GM20431 (cell line): Measurements from ENCODE around the gene APOBEC3B.
"Not testable (repeated sequence)": the region's sequence is repeated elsewhere in the genome, so short reads cannot be mapped to it uniquely, and the experiment has no call there.

Source experiments
- in situ Hi-C: fragments of 300-500 bp; cut with MseI, MboI; formaldehyde crosslinking; loops from one replicate; pipeline ENCODE4 v1.15.0; 2020; ENCODE audit warnings: low sequenced_read_pairs; ENCODE audit not compliant: unreplicated experiment

The APOBEC3B gene

GRCh38 chr22:38986629-38987028, 4.5 kb downstream of the APOBEC3B start:
- in situ Hi-C loops = no loop called here

DNA sequence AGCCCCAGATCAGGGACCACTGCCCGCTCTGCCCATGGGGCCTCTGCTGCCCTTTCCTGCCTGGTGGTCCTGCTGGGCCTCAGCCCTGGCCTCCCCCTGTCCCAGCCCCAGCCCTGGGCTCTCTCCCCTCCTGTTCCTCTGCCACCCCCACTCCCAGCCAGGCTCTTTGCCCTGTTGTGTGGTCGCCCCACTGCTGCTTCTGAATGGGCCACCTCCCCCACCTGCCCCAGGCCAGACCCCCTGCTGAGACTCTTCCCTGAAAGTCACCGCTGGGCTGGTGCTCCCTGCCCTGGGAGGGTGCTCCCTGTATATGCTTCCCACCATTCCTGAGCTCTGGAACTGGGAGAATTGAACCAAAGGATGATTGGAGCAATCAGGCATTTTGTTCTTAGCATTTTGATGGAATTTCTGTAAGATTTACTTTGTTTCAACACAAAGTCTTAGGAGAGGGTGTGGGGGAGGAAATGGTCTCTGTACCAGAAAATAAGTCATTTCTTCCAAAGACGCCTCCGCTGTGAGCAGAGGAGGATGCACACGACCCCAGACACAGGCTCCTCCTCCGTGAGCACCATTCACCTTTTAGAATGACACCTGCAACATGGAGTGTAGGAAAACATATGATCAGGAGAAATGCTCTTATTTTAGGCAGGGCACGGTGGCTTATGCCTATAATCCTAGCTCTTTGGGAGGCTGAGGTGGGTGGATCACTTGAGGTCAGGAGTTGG, 5.2 kb downstream of the APOBEC3B start:
- in situ Hi-C loops = no loop called here

GRCh38 chr22:38989466-38989865, 7.3 kb downstream of the APOBEC3B start:
- in situ Hi-C loops = no loop called here

GRCh38 chr22:38992871-38993371, 10.8 kb downstream of the APOBEC3B start:
- in situ Hi-C loops = not testable (repeated sequence)

GRCh38 chr22:38996105-38996504, 14.0 kb downstream of the APOBEC3B start:
- in situ Hi-C loops = no loop called here

DNA sequence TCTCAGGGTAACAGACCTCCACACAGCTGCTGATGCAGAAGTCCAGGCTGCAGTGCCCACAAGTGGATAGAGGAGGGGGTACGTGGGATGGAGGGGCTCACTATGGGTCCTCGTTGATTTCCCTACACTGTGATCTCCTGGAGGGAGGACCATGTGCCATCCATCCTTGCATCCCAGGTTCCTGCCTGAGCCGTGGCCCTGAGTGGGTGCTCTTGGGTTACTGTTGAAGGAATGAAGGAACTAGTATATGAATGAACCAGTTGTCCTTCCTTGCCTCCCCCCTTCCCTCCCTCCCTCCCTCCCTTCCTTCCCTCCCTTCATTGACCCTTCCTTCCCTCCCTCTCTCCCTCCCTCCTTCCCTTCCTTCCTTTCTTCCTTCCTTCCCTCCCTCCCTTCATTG, 15.4 kb downstream of the APOBEC3B start:
- in situ Hi-C loops = no loop called here

DNA sequence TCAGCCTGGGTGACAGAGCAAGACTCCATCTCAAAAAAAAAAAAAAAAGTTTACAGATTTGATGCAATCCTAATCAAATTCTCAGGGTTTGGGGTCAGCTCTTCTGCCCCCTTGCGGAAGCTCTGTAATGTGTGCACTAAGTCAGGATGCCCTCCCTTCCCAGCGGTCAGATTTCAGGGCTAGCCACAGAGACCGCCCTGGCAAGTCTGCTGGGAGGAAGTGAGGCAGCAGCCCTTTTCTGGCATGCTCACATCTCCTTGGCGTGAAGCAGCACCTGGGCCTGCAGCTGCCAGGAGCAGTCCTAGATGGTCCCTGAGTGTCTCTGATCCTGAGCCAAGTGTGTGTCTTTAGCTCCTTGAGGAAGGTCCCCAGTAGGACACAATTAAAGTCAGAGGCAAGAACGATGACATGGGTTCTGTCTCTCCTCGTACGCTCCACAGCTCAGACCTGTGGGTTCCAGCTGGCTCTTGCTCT, 21.1 kb downstream of the APOBEC3B start:
- in situ Hi-C loops = loop anchor here (10.0 to 25.0 kb wide), 2 partner anchors 138 to 309 kb away; partner anchors contain the start of gene RPL3

DNA sequence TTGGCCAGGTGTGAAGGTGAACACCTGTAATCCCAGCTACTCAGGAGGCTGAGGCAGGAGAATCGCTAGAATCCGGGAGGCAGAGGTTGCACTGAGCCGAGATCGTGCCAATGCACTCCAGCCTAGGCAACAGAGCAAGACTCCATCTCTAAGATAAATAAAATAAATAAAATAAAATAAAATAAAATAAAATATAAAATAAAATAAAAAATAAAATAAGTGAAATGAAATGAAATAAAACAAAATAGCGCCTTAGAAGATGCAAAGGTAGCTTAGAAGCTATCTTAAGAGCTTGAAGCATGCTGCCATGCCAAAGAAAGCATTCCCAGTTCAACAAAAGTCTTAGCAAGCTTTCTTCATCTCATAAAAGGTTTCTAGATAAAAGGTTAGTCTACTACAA, 25.0 kb downstream of the APOBEC3B start:
- in situ Hi-C loops = loop anchor here (5.0 to 25.0 kb wide), 3 partner anchors 115 to 305 kb away; partner anchors contain the start of gene RPL3

GRCh38 chr22:39008271-39008850, 26.2 kb downstream of the APOBEC3B start:
- in situ Hi-C loops = loop anchor here (5.0 to 25.0 kb wide), 3 partner anchors 114 to 304 kb away; partner anchors contain the start of gene RPL3

- in situ Hi-C loops = loop anchor here (25.0 kb wide), 1 partner anchor 301 kb away; the partner anchor contains the start of gene RPL3
These were observed 28.8 kb downstream of the APOBEC3B start for GRCh38 chr22:39010946-39011345.

- in situ Hi-C loops = loop anchor here (25.0 kb wide), 1 partner anchor 299 kb away; the partner anchor contains the start of gene RPL3
These were observed 30.7 kb downstream of the APOBEC3B start for GRCh38 chr22:39012533-39013511.

DNA sequence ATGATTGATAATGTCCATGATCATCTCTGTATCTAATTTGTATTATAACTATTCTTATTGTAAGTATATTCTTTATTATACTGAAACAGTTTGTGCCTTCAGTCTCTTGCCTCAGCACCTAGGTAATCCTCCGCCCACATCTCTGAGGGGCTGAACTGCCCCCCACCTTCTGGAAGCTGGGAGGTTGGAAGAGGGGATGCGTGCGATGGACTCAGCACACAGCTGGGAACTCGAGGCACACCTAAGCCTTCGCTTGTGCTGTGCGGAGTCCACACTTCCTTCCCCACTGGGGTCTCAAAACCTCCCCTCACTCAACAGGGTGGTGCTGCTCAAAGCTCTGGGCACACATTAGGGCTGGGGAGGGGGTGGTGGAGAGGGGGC, 31.4 kb downstream of the APOBEC3B start:
- in situ Hi-C loops = loop anchor here (25.0 kb wide), 1 partner anchor 299 kb away; the partner anchor contains the start of gene RPL3

GRCh38 chr22:39013942-39014722, 32.0 kb downstream of the APOBEC3B start, which contains the start of gene APOBEC3C:
TSS of gene APOBEC3C (plus strand) at chr22:39014257. CDS start at chr22:39014363, 106 bp downstream.
- in situ Hi-C loops = loop anchor here (25.0 kb wide), 1 partner anchor 298 kb away; the partner anchor contains the start of gene RPL3

DNA sequence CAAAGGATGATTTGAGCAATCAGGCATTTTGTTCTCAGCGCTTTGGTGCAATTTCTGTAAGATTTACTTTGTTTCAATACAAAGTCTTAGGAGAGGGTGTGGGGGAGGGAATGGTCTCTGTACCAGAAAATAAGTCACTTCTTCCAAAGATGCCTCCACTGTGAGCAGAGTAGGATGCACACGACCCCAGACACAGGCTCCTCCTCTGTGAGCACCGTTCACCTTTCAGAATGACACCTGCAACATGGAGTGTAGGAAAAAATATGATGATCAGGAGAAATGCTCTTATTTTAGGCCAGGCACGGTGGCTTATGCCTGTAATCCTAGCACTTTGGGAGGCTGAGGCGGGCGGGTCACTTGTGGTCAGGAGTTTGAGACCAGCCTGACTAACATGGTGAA, 32.6 kb downstream of the APOBEC3B start:
- in situ Hi-C loops = loop anchor here (25.0 kb wide), 1 partner anchor 298 kb away; the partner anchor contains the start of gene RPL3

- in situ Hi-C loops = loop anchor here (25.0 kb wide), 1 partner anchor 296 kb away; the partner anchor contains the start of gene RPL3
These were observed 34.4 kb downstream of the APOBEC3B start for GRCh38 chr22:39016592-39016991.

DNA sequence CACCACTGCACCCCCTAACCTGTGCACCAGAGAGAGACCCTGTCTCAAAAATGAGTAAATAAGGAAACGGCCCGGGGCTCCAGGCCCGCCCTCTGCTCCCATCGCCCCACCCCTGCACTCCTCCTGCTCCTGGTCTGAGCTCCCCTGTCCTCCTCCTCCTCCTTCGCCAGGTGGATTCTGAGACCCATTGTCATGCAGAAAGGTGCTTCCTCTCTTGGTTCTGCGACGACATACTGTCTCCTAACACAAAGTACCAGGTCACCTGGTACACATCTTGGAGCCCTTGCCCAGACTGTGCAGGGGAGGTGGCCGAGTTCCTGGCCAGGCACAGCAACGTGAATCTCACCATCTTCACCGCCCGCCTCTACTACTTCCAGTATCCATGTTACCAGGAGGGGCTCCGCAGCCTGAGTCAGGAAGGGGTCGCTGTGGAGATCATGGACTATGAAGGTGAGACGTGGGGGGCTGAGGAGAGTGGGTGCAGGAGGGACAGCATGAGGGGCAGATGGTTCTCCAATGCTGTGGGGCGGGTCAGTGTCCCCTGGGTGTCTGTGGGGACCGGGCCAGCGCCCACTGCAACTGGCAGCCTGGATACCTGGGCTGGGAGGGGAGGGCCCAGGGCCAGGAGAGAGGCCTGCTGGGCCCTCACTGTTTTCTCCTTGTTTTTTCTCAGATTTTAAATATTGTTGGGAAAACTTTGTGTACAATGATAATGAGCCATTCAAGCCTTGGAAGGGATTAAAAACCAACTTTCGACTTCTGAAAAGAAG, 35.6 kb downstream of the APOBEC3B start:
- in situ Hi-C loops = loop anchor here (25.0 kb wide), 1 partner anchor 295 kb away; the partner anchor contains the start of gene RPL3

- in situ Hi-C loops = loop anchor here (25.0 kb wide), 1 partner anchor 292 kb away; the partner anchor contains the start of gene RPL3
These were observed 38.0 kb downstream of the APOBEC3B start for GRCh38 chr22:39020021-39020651.
